ENCODE data around the gene INPP5A.
"Not testable (repeated sequence)": the region's sequence is repeated elsewhere in the genome, so short reads cannot be mapped to it uniquely, and the experiment has no call there.

Gene INPP5A

GRCh38 chr10:132584081-132584480 lies 46.5 kb downstream of the INPP5A start:
- no peak for DNase-seq

- DNase-seq: no peak
These were observed 48.4 kb downstream of the INPP5A start for GRCh38 chr10:132585732-132586722.

DNA sequence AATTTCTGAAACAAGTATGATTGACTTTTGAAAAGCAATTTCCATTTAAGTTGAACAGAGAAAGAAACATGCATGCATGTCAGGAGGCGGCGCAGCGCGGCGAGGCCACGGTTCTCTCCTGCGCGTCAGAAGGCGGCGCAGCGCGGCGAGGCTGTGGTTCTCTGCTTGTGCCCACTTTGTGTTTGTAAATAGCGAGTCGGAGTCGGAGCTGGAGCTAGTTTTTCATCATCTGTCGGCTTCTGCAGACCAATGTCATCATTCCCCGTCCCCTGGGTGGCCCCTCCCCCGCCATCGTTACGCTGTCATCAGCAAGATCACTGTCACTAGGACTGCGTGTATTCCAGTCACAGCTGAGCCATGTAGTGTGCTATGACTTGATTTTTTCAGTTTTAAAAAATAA lies 49.2 kb downstream of the INPP5A start:
- no peak for DNase-seq

- no peak for DNase-seq
These were observed 49.6 kb downstream of the INPP5A start for GRCh38 chr10:132587175-132587574.

GRCh38 chr10:132588301-132589013 lies 50.9 kb downstream of the INPP5A start:
- DNase-seq: no peak

DNA sequence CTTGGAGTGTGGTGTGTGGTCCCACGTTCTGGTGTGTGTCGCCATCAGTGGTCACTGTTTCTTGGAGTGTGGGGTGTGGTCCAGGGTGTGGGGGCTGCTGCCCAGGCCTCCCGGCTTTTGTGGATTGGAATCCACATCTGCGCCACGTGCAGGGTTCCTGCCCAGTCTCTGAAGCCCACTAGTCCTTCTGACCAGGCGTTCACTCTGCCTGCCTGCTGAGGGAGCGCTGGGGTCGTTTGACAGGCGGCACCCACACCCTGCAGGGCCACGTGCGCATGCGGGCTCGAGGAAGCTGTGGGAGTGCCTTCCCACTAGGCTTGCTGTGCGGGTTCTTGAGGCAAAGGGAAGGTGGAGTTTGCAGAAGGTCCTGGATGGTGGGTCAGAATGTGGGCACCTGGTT lies 51.4 kb downstream of the INPP5A start:
- DNase-seq: no peak

- DNase-seq: no peak
These were observed 52.1 kb downstream of the INPP5A start for GRCh38 chr10:132589681-132590080.

- DNase-seq: no peak
These were observed 52.6 kb downstream of the INPP5A start for GRCh38 chr10:132590094-132590751.

DNA sequence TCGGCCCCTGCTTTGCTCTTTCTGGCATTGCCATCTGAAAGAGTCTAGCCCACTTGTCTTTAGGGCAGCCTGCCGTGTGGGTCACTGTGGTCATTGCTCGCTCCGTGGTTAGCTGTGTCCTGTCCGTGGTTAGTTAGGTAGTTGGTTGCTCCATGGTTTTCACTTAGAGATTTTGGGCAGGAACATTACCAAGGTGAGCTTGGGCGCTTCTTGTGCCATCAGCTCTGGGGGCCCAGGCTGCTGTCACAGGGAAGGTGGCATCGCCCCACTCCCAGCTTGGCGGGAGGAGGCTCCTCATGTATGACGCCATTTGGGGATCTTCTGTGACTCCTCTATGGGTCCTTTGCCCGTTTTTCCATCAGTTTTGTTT lies 53.1 kb downstream of the INPP5A start:
- DNase-seq: no peak

GRCh38 chr10:132591166-132591971 lies 53.8 kb downstream of the INPP5A start:
- no peak for DNase-seq

DNA sequence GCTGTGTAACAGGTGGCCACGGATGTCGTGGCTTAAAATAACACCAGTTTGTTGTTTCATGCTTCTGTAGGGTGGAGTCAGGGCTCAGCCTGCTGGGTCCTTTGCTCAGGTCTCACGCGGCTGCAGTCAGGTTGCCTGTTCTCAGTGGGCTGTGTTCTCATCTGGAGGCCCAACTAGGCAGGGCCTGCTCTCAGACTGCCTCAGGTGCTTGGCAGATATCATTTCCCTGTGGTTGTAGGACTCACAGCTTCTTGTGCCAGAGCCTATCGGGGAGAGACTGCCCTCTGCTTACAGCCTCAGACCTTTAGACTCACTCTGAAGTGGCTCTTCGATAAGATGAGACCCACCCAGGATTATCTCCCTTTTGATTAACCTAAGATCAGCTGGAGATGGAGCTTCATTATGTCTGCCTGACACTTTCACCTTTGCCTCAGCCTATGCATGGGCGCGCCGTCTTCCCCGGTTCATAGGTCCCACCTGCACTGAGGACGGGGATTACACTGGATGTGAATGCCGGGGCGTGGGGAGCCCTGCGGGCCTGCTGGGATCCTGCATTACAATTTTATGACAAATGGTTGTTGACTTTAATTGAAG lies 55.3 kb downstream of the INPP5A start:
- no peak for DNase-seq

DNA sequence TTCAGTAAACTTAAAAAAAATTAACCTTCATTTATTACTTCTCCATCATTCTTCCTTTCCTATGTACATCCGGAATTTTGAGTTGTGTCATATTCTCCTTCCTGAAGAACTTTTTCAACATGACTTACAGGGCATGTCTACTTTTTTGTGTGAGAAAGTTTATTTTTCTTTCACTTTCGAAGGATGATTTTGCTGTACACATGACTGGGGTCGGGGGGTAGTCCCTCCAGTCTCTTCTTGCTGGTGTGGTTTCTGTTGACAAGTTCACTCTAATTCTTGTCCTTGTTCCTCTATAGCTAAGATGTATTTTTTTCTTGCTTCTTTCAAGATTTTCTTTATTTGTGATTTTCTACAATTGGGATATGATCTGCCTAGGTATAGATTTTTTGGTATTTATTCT lies 55.8 kb downstream of the INPP5A start:
- DNase-seq: no peak

GRCh38 chr10:132593900-132594876 lies 56.6 kb downstream of the INPP5A start:
- DNase-seq: no peak

- DNase-seq: no peak
These were observed 57.4 kb downstream of the INPP5A start for GRCh38 chr10:132595021-132595420.

GRCh38 chr10:132595854-132596253 lies 58.3 kb downstream of the INPP5A start:
- DNase-seq: no peak

DNA sequence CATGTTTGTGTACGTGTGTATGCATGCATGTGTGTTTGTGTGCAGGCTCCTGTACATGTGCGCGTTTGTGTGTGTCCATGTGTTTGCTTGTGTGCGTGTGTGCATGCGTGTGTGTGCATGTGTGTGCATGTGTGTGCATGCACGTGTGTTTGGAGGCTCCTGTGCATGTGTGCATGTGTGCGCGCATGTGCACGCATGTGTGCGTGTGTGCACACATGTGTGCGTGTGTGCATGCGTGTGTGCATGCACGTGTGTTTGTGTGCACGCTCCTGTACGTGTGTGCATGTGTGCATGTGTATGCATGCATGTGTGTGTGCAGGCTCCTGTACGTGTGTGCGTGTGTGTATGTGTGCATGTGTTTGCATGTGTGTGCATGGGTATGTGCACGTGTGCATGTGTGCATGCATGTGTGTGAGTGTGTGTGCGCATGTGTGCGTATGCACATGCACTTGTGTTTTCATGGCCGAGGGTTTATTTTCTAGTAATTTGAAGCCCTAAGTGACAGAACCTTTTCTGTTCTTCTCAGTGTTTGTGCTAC lies 59.2 kb downstream of the INPP5A start:
- no peak for DNase-seq

- no peak for DNase-seq
These were observed 60.1 kb downstream of the INPP5A start for GRCh38 chr10:132597654-132598053.

DNA sequence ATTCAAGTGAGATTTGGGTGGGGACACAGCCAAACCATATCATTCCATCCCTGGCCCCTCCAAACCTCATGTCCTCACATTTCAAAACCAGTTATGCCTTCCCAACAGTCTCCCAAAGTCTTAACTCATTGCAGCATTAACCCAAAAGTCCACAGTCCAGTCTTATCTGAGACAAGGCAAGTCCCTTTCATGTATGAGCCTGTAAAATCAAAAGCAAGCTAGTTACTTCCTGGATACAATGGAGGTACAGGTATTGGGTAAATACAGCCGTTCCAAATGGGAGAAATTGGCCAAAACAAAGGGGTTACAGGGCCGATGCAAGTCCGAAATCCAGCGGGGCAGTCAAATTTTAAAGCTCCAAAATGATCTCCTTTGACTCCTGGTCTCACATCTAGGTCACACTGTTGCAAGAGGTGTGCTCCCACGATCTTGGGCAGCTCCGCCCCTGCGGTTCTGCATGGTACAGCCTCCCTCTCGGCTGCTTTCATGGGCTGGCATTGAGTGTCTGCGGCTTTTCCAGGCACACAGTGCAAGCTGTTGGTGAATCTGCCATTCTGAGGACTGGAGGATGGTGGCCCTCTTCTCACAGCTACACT lies 61.5 kb downstream of the INPP5A start:
- DNase-seq: not testable (repeated sequence)

DNA sequence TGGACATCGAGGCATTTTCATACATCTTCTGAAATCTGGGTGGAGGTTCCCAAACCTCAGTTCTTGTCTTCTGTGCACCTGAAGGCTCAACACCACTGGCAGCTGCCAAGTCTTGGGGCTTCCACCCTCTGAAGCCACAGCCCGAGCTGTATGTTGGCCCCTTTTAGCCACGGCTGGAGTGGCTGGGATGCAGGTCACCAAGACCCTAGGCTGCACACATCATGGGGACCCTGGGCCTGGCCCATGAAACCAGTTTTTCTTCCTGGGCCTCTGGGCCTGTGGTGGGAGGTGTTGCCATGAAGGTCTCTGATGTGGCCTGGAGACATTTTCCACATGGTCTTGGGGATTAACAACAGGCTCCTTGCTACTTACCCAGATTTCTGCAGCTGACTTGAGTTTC lies 62.1 kb downstream of the INPP5A start:
- no peak for DNase-seq

DNA sequence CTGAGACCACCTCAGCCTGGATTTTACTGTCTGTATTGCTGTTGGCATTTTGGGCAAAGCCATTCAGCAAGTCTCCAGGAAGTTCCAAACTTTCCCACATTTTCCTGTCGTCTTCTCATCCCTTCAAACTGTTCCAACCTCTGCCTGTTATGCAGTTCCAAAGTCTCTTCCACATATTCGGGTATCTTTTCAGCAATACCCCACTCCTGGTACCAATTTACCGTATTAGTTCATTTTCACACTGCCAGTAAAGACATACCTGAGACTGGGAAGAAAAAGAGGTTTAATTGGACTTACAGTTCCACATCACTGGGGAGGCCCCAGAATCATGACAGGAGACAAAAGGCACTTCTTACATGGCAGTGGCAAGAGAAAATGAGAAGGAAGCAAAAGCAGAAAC lies 62.8 kb downstream of the INPP5A start:
- no peak for DNase-seq

Measured in NCI-H2227 treated with DMSO at 0.1 percent for 48 hours (cell line).